Measurements from ENCODE around the gene SMIM9. TPM values are rescaled to one million over a fixed set of nuclear protein-coding genes. Genes with fewer than 3 reads are reported as not detected.

SMIM9 gene
- total RNA-seq, 1 experiment from 2014 or later = not detected

GRCh38 chrX:154799556-154800348, 34.7 kb downstream of the SMIM9 start:
- POLR2A ChIA-PET = interaction anchor here (0.6 kb wide), 1 partner anchor 227 kb away, joined by 6 read pairs; the partner anchor contains the start of gene FUNDC2

More at GRCh38 chrX:154799556-154800348, 34.7 kb downstream of the SMIM9 start:
- intact Hi-C loops (cut with micrococcal nuclease; ENCODE audit: unreplicated experiment) = no loop called here
- H3K4me1 ChIP-seq (ENCODE audit: control insufficient read depth, insufficient read depth, low read length) = peaks cover 88% of the 10 kb centered on the region
- H3K27ac ChIP-seq (ENCODE audit: low read length) = peak overlapping the region; percentile 83
- in situ Hi-C loops (cut with HindIII; ENCODE audit: low pct_unique_long_range_greater_than_20kb, low sequenced_read_pairs) = no loop called here
- CTCF ChIA-PET = interaction anchor here (0.6 kb wide), 1 partner anchor 128 kb away, joined by 3 read pairs; no protein-coding TSS in a partner anchor
- DNase-seq (ENCODE audit: low read depth, low spot score) (no peak), ATAC-seq (peak; percentile 87)
- H3K9me3 ChIP-seq (ENCODE audit: control insufficient read depth, insufficient read depth, low read depth, low read length) = no peaks in the 10 kb centered on the region
- TF ChIP-seq CTCF (IDR thresholded peaks at IDR 0.05) (no peak), REST (IDR thresholded peaks at IDR 0.05; ENCODE audit: insufficient read depth in 1 of 2, low read depth in 2 of 2, low read length in 1 of 2) (no peak), TCF7L2 (IDR thresholded peaks at IDR 0.05; ENCODE audit: low read depth, low read length) (peak; percentile 77), POLR2AphosphoS5 (IDR thresholded peaks at IDR 0.05; ENCODE audit: low read depth, low read length) (0 out of 2 replicates have a peak, but pooled peaks have one; percentile 45), SIN3A (IDR thresholded peaks at IDR 0.05; ENCODE audit: borderline replicate concordance, insufficient read depth, low read depth, low read length) (0 out of 2 replicates have a peak, but pooled peaks have one; percentile 43)
- BruUV-seq (replicated peaks) = no TSS peak
- H3K36me3 ChIP-seq (ENCODE audit: control insufficient read depth, insufficient read depth, low read length) = no peaks in the 10 kb centered on the region
- H3K4me3 ChIP-seq (ENCODE audit: low read depth in 2 of 2, low read length in 2 of 2) = peak overlapping the region in 1 of 2 experiments; percentile 19; a peak in 2 of 4 replicates
- H3K27me3 ChIP-seq (ENCODE audit: control insufficient read depth, insufficient read depth, low read length) = no peaks in the 10 kb centered on the region
